DMS53 treated with DMSO at 0.1 percent for 48 hours (cell line): ENCODE results near the gene TLCD5.

Experiments
- DNase-seq: peaks from one replicate; lab custom pipeline; 2025; ENCODE audit not compliant: unreplicated experiment; lab: John Stamatoyannopoulos, UW

The TLCD5 gene

DNA sequence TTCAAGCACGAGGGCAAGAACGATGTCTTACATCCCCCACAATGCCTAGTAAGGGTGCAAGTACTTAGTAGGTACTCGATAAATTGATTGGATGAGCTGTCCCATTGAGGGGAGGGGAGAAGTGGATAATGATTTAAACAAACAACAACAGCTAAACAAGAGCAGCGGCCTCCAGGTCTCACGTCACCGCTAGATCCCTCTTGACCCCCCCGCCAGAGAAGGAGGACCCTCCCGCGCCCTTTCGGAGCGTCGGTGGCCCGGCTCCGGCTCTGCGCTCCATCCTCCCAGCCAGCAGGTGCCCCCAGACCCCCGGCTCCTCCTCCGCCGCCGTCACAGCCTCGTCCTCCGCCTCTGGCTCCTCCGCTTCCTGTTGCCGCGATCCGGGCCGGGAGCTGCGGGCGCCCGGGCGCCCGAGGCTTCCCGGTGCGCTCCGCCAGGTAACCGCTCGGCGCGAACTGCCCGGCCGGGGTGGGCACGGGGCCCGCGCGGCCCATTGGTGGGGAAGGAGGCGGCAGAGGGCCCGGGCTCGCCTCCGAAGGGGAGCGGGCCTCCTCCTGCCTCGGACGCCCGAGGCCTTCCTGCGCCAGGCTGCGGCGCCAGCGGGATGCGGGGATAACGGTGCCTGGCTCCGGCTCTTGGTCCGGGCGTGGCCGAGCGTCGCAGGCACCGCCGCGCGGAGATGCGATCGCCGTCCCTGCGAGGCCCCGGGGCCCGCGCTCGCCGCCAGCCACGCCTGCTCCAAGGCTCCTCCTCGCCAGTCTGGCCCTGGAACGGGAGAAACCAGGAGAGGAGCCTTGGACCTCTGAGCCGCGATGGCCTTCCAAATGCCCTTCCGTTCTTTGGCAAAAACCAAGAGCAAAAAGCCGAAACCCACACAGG is at the start of gene TLCD5:
TSS of gene TLCD5 (plus strand) at position 368 of the 879 bp plus-strand sequence. CDS start 2,143 bp downstream, outside the sequence.
- DNase-seq: peak; percentile 50

DNA sequence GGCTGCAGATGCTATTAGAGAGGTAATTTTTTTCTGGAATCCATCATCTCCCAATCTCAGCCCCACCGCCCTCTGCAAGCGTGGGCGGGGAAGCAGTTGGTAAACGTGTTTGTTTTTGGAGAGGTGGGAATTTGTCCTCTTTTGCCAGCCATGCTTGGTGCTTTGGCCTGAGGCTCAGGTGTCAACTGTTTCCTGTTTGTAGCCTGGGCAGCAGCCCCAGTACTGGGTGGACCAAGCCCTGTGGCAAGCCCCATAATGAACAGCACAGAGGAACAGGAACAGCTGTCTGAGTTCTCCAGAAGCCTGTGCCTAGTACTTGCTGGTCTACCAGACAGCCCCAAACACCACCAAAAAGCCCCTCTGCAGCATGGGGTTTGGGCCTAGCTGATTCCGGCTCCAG is 45.6 kb upstream of the TLCD5 start:
- no peak for DNase-seq

DNA sequence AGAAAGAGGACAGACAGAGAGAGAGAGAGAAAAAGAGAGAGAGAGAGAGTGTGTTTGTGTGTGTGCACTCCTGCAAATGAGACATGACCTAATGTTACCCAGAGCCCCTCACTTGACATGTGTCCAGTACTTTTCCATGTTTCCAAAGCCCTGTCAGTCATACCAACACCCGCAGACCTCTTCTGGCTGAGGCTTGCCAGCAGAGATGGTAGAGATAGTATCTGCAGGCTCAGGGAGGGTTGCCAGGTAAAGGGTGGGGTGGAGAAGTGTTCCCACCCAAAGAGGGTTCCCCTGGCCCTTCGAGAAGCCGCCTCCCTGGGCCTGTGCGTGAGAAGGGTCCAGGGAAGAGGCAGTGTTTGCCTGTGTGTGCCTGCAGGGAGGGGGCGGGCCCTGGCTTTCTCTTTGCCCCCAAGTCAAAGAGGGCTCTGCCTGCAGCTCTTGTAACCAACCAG is 44.5 kb upstream of the TLCD5 start:
- DNase-seq: no peak

DNA sequence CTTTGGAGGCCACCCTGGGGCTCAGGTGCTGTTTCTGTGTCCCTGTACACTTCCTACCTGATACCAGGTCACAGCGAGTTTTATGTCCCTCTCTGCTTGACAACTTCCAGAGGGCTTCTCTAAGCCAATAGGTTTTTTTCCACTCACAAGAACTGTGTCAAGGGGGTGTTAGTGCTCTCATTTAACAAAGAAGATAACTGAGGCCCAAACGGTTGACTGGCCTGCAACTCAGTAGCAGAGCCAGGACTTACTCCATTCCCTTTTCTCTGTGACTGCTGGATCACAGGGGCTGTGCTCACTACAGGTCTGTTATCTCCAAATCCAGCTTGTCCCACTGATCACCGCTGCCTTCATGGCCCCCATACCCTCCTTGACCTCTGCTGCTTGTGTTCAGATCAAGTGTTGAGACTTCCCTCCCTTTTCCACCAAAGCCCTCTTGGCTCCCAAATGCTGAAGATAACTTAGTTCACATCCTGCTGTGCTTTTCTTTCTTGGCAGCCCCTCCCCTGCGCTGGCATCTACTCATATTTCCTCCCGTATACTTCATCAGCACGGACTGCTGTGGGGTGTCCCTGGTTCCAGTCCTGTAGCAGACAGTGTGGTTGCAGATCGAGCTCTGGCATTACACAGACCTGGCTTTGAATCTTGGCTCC is 43.8 kb upstream of the TLCD5 start:
- DNase-seq: no peak

DNA sequence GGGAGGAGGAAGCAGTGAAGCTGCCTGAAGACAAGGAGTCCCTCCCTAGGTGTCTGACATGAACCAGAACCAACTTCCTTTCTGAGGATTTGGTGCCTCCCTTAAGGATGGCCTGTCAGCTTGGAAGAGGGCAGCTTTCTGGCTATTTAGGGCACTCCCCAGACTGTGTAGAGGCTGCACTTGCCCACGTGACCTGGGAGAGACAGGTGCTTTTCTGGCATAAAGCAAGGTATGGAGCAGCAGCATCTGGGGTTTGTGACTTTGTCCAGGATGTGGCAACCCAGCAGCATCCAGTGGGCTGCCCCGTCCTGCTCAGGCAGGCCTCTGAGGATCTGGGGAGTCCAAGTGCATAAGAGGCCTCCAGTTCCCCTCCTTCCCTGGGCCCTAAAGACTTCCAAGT is 42.0 kb upstream of the TLCD5 start:
- DNase-seq: no peak

DNA sequence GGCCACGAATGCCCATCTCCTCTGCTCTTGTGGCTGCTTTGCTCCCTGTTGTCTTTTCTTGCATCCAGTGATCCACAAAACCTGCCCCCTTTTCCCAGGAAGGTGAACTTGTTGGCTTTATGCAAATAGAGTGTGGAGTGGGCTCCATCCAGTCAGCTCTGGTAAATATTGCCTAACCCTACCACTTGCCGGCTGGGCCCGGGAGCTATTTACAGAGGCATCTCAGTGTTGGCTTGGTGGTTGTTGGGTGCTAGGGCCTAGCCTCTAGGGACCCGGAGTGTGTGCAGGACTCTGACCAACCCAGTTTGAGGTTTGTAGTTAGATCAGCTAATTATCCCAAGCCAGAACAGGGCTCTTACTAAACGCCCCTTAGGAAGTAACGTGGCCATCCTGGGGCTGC is 40.8 kb upstream of the TLCD5 start:
- DNase-seq: no peak

DNA sequence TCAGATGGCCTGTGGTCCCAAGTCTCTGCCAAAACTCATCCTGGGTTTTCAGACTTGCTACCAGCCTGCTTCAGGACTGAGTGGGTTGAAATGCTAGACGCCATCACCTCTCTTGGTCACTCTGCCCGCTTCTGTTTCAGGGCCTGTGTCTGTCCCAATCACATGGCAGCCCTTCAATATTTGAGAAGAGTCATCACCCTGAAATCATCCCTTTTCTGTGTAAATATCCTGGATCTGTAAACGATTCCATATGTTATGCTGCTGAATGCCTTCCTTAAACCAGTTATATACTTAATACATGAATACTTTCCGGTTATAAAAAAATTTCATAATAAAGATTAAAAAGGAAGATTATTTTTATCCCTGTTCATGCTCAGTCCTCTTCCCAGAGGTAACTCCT is 39.8 kb upstream of the TLCD5 start:
- no peak for DNase-seq

DNA sequence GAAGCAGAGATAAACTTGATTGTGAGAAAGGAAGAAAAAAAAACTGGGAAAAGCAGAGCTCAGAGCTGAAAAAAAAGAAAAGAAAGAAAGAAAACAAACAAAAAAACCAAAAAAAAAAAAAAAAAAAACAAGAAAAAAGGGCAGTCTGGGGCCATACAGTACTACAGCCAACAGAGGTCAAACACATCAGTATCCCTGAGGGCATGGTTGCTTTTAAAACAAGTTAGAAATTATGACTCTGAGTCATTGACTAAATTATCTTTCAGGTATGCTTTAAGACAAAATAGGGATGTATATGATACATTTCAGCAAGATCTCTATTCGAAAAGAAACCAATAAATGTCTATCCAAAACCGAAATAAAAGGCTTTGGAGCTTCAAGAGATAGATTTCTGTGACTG is 37.1 kb upstream of the TLCD5 start:
- DNase-seq: no peak

DNA sequence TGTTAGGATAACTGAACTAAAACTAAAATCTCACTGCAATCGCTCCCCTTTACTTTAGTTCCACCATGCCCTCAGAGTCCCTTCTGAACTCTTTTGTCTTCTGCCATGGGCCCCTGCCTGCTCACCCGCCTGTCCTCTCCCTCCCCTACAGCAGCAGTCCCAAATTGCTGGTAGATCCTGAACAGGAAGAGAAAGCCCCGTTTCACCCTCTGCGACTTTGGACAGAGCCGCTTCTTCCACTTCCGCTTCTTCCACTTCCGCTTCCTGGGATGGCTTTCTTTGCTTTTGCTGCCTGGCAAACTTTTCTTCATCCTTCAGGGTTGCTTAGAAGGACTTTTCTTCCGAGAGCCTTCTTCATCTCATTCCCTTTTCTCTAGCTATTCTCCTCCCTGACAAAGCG is 35.7 kb upstream of the TLCD5 start:
- no peak for DNase-seq

DNA sequence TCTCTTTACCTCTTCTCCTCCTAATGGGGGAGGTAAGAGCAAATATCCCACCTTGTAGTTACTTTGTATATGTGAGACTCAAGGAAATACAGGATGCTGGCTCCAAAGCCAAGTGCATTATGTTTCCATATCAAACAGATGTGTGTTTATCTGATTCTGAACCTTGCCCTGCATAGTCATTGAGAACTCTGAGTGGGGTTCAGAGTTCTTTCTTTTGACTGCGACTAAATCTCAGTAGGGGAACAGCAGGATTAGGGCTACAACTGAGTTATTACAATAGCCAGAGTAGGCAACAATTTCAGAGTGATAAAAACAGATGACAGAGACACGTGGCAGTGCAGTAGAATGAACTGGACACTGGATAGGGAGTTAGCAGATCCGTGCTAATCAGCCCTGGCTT is 34.1 kb upstream of the TLCD5 start:
- no peak for DNase-seq

DNA sequence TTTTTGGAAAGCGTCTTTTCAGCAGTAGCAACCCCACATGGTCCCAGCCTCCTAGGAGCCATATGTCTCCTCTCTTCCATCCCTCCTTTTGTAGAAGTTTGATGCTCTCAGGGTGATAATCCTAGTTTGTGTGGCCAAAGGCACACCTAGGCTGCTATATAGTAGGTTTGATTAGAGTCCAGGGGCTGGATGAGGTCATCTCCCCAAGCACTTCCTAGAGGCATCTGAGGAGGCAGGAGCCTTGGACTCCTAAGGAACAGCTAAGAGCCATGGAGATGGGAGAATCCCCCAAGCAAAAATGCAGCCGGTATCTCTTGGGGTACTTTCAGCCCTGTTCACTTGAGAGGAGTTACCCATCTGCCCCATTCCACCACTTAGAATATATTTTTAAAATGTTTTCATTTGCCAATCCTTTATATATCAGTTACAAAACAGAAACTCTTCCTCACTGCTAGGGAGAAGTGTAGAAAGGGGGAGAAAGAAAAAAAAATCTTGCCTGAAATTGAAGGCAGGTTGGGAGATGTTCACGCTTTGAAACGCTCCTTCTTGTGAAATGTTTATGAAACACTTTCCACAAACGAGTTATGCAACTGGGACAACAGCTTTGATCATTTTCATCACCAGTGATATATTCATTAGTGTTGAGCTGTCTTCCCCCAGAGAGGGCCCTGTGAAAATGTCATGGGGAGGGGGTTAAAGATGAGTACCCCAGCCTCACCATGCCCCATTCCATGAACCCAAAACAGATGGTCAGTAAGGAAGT is 31.9 kb upstream of the TLCD5 start:
- no peak for DNase-seq

DNA sequence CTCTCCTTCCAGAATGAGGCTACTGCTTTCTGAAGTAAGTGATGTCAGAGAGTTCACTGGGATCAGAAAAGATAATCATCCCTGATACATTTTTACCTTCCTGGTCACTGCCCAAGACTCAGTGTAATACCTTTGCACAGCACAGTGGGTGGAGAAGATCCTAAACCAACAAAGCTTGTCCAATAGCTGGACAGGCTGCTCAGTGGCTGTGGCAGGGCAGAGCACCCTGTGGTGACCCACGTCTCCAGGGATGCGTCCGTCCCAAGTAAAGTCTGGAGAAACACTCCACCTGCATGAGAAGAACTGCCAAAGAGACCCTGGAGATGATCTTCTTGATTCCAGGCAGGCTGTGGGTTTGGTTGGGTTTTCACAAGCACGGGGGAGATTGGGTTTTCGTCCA is 31.0 kb upstream of the TLCD5 start:
- DNase-seq: no peak

DNA sequence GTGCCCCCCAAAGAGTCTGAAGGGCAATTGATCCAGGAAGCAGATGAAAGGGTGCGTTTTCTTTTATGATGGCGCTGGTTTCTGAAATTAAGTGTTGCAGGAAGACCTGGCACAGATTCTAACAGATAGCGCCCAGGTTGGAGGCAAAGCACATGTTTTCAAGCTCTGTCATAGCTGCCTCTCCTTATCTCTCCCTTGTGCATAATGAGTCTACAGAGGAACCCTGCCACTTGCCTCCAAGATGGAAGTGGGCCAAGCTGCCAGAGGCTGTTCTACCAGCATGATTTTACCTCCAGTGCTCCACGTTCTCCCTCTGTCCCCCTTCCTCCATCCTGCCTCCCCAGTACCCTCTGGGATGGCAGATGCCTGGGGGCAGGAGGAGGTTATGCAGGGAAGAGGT is 30.0 kb upstream of the TLCD5 start:
- DNase-seq: no peak

DNA sequence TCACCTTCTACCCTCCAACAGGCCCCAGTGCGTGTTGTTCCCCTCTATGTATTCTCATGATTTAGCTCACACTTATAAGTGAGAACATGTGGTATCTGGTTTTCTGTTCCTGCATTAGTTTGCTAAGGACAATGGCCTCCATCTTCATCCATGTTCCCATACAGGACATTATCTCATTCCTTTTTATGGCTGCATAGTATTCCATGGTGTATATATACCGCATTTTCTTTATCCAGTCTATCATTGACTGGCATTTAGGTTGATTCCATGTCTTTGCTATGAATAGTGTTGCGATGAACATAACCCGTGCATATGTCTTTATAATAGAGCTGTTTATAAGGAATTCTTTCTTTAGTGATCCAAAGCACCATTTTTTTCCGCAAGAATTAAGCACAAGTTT is 28.5 kb upstream of the TLCD5 start:
- no peak for DNase-seq

DNA sequence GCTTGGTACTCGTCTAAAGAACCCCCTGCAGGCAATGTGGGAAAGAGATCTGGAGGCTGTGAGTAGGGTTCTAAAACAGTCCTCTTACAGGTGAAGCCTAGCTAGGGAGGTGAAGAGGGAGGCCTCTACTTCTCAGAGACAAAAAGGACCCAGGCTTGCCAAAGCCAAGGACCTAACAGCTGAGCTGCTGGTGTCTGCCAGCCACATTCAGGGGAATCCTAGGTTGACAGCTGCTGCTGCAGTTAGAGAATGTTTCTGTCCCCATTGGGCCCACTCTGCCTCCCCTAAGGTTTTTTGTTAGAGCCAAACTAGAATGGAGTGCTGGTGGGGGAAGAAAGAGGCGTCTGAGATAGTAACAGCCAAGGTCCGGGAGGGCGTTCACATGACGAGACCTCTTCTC is 26.6 kb upstream of the TLCD5 start:
- DNase-seq: no peak

DNA sequence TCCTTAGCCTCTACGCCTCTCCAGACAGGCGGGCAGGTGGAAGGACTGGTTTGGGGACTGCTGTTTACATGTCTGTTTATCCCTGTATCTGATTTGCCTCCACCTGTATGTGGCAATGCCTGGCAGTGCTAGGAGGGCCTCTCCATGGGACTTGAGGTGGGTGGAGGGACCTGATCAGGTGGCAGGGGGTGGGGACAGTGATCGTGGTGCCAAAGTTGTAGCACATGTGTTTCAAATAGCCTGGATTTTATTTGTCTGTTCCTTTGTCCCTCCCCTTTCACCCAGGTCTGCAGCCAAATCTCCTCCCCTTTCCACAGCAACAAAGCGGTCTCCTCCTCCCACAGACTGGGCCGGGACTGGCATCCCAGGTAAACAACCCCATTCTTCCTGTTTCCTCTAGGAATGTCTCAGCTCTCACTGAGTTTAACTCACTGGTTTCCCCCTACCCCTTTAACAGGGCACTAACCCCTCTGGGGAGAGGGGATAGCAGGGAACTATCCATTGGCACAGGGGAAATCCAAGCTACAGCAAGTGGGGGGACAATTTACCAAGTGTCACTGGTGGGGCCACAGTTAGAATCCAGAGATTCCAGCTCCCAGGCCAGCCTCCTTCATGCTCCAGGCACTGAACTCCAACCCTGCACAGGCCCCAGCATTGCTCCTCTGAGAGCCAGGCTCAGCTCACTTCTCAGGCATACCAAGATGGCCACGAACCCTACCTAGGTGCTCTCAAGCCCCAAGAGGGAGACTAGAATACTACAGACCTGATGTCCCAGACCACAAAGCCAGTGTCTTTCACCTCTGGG is 22.9 kb upstream of the TLCD5 start:
- DNase-seq: peak; percentile 13

DNA sequence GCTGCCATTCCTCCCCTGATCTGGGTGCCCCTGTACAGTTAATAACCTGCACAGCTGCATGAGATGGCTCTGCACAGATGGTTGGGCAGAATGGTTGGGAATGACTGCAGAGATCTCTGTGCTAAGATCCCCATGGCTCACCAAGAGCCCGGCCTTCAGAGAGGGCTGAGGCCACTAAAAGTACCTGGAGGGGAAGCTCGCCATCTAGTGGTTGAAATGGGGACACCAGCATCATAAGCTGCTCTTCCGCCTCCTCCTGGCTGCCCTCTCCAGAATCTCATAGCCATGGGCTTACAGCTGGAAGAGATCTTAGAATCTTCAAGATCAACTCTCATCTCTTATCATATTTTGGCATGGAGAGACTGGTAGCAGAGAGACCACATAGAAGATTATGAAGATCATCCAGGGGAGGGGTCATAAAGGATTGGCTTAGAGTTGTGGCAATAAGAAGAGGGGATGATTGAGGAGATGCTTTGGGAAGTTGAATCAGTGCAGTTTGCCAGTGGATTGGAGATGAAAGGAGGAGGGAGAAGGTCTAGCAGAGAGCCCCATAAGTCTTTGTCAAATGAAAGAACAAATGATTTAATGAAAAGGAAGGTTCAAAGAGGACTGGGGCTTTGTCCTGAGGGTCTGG is 22.0 kb upstream of the TLCD5 start:
- DNase-seq: peak; percentile 73

DNA sequence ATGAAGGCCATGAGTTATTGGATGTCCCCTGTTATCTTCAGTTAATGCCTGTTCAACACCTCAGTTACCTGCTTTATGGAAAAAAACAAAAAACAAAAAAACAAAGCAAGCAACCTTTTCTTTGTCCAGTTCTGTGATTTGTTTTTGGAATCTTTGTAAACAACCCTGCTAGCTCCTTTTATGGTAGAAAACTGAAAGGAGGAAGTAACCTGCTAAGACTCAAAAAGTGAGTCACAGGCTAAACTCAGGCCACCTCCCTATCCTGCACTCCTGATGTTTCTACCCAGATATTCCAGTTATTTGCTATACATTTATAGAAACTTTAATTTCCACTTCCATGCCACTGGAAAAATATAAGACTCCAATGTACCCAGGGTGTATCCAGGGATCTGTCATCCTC is 20.6 kb upstream of the TLCD5 start:
- DNase-seq: no peak

DNA sequence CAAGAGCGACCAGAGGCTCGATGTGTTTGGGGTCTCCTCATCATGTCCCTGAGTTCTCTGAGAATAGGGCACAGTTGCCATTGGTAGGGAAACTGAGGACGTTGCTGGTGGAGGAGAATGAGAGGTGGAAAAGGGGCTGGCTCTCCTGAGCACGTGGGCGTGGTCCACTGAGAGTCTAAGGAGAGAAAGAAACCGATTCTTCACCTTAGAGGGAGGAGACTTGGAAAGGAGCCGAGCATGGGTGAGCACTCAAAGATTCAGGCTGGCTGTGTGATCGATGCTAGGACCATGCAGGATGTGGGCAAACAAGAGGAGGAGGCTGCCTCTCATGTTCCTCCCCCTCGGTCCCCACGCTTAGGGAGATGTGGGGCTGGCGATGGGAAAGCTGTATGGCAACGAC is 19.8 kb upstream of the TLCD5 start:
- no peak for DNase-seq

DNA sequence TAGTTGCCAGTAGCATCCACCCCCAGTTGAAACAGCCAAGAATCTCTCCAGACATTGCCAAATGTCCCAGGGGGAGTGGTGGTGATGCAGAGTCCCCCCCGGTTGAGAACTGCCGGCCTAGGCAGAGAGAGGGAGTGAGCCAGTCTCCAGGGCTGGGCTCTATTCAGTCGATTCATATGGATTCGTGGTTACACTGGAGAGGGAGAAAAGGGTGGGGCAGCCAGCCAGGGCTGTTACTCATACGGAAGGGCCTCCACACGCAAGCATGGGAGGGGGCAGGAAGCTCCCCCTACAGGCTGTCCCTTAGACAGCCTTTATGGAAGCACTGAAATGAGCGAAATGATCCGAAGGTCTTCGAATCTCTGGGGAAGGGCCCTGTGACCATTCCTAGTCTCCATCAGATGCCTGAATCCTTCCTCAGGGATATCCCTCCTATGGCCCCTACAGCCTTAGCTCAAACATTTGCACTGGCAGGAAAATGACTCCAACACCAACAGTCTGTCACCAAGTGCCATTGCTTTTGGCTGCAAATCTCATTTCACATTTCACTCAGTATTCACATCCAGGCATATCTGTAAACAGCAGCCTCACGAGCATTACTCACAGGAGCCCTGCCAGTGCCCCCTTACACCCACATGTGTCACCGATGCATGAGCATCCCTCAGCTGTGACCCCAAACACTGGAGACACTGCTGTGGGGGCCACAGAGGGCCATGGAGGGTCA is 18.4 kb upstream of the TLCD5 start:
- DNase-seq: no peak
